ENCODE data around the gene ETFA. TPM values are rescaled to one million over a fixed set of nuclear protein-coding genes. Genes with fewer than 3 reads are reported as not detected.
"Not testable (repeated sequence)": the region's sequence is repeated elsewhere in the genome, so short reads cannot be mapped to it uniquely, and the experiment has no call there.

The ETFA gene
- total RNA-seq, 1 donor from 2014 or later: 112 TPM

GRCh38 chr15:76278651-76279050 is 32.6 kb downstream of the ETFA start:
- no peak for ATAC-seq (ENCODE audit: low read depth)
- no peaks in the 10 kb centered on the region for H3K4me1 Mint-ChIP-seq
- H3K9me3 Mint-ChIP-seq: no peaks in the 10 kb centered on the region
- no peak for TF ChIP-seq CTCF (IDR thresholded peaks at IDR 0.05)
- no peak overlapping the region for H3K4me3 Mint-ChIP-seq
- H3K36me3 Mint-ChIP-seq (ENCODE audit: low read depth): peaks cover 89% of the 10 kb centered on the region
- ChIA-PET CTCF (no interaction called here), POLR2A (no interaction called here)
- DNase-seq: no peak
- H3K27ac Mint-ChIP-seq: no peak overlapping the region
- H3K27me3 Mint-ChIP-seq: no peaks in the 10 kb centered on the region
- intact Hi-C loops (cut with micrococcal nuclease): no loop called here

GRCh38 chr15:76274821-76275220 is 36.4 kb downstream of the ETFA start:
- Mint-ChIP-seq H3K36me3 (ENCODE audit: low read depth) (peaks cover 90% of the 10 kb centered on the region), H3K9me3 (peaks cover 4% of the 10 kb centered on the region), H3K4me1 (no peaks in the 10 kb centered on the region), H3K27me3 (no peaks in the 10 kb centered on the region), H3K4me3 (no peak overlapping the region), H3K27ac (no peak overlapping the region)
- TF ChIP-seq CTCF (IDR thresholded peaks at IDR 0.05): no peak
- intact Hi-C loops (cut with micrococcal nuclease): no loop called here
- ChIA-PET POLR2A (no interaction called here), CTCF (no interaction called here)
- ATAC-seq (ENCODE audit: low read depth) (no peak), DNase-seq (no peak)

- POLR2A ChIA-PET: no interaction called here
- Mint-ChIP-seq H3K27me3 (no peaks in the 10 kb centered on the region), H3K36me3 (ENCODE audit: low read depth) (peaks cover 90% of the 10 kb centered on the region), H3K9me3 (peaks cover 10% of the 10 kb centered on the region), H3K27ac (no peak overlapping the region), H3K4me3 (no peak overlapping the region), H3K4me1 (no peaks in the 10 kb centered on the region)
- intact Hi-C loops (cut with micrococcal nuclease): no loop called here
- TF ChIP-seq CTCF (IDR thresholded peaks at IDR 0.05): no peak
- DNase-seq (no peak), ATAC-seq (ENCODE audit: low read depth) (no peak)
- CTCF ChIA-PET: no interaction called here
Measured at GRCh38 chr15:76274226-76274625, 37.0 kb downstream of the ETFA start.

- TF ChIP-seq CTCF (IDR thresholded peaks at IDR 0.05): no peak
- no peaks in the 10 kb centered on the region for H3K4me1 Mint-ChIP-seq
- H3K36me3 Mint-ChIP-seq (ENCODE audit: low read depth): peaks cover 91% of the 10 kb centered on the region
- H3K27ac Mint-ChIP-seq: no peak overlapping the region
- no peak for DNase-seq
- H3K4me3 Mint-ChIP-seq: no peak overlapping the region
- no peak for ATAC-seq (ENCODE audit: low read depth)
- no peaks in the 10 kb centered on the region for H3K27me3 Mint-ChIP-seq
- CTCF ChIA-PET: no interaction called here
- intact Hi-C loops (cut with micrococcal nuclease): no loop called here
- peaks cover 30% of the 10 kb centered on the region for H3K9me3 Mint-ChIP-seq
- POLR2A ChIA-PET: no interaction called here
Measured at GRCh38 chr15:76270876-76271275, 40.4 kb downstream of the ETFA start.

GRCh38 chr15:76267077-76267476 is 44.2 kb downstream of the ETFA start:
- H3K4me1 Mint-ChIP-seq: no peaks in the 10 kb centered on the region
- ChIA-PET POLR2A (no interaction called here), CTCF (no interaction called here)
- H3K4me3 Mint-ChIP-seq: no peak overlapping the region
- no peak for TF ChIP-seq CTCF (IDR thresholded peaks at IDR 0.05)
- ATAC-seq (ENCODE audit: low read depth) (no peak), DNase-seq (no peak)
- H3K9me3 Mint-ChIP-seq: peaks cover 57% of the 10 kb centered on the region
- H3K27ac Mint-ChIP-seq: no peak overlapping the region
- intact Hi-C loops (cut with micrococcal nuclease): no loop called here
- H3K36me3 Mint-ChIP-seq (ENCODE audit: low read depth): peaks cover 96% of the 10 kb centered on the region
- no peaks in the 10 kb centered on the region for H3K27me3 Mint-ChIP-seq

GRCh38 chr15:76265769-76266168 is 45.5 kb downstream of the ETFA start:
- H3K36me3 Mint-ChIP-seq (ENCODE audit: low read depth): peaks cover 96% of the 10 kb centered on the region
- POLR2A ChIA-PET: interaction anchor here (0.5 kb wide), 1 partner anchor 497 kb away, joined by 3 read pairs; no protein-coding TSS in a partner anchor
- not testable (repeated sequence) for ATAC-seq (ENCODE audit: low read depth)

More at GRCh38 chr15:76265769-76266168, 45.5 kb downstream of the ETFA start:
- H3K9me3 Mint-ChIP-seq: peaks cover 58% of the 10 kb centered on the region
- H3K4me1 Mint-ChIP-seq; H3K27me3 Mint-ChIP-seq; H3K4me3 Mint-ChIP-seq; DNase-seq; intact Hi-C loops (cut with micrococcal nuclease); CTCF ChIA-PET; H3K27ac Mint-ChIP-seq: not testable (repeated sequence)
